ENCODE results near the gene ADGRE1.

Gene ADGRE1

GRCh38 chr19:6956573-6956972 is 69.2 kb downstream of the ADGRE1 start:
- no peak for DNase-seq (ENCODE audit: low read depth)

DNA sequence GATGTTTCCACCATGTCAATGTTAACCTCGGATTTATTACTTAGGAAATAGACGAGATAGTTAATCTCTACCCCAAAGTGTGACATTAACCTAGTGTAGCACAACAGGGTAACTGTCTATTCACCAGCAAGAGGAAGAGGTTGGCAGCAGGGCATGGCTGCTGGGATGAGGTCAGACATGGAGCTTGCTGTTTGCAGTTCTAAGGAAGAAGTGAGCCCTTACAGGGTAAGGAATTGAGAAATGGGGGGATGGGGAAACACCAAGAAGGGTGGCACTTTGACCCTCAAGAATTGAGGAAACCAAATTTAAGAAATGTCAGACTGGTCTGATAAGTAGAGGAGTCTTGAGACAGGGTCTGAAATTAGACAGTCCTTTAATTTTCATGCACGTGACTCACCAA is 71.4 kb downstream of the ADGRE1 start:
- DNase-seq (ENCODE audit: low read depth) = no peak

GRCh38 chr19:6963244-6963852 is 76.0 kb downstream of the ADGRE1 start:
- no peak for DNase-seq (ENCODE audit: low read depth)

GRCh38 chr19:6963937-6964336 is 76.6 kb downstream of the ADGRE1 start:
- peak; percentile 15 for DNase-seq (ENCODE audit: low read depth)

DNA sequence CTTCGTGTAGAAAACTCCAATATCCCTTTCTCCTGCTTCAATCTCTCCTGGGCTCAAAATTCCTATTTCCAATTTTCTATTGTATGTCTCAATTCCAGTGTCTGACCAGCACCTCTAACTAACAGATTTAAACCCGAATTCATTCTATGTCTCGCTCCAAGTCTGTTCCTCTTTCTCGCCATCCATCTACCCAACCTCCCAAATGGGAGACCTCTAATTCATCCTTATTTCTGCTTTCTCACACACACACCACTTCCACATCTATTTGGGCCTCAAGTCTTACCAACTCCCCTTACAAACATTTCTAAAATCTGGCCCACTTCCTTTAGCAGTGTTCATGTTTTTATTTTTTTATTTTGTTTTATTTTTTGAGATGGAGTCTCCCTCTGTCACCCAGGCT is 80.6 kb downstream of the ADGRE1 start:
- DNase-seq (ENCODE audit: low read depth) = no peak

GRCh38 chr19:6969490-6969889 is 82.1 kb downstream of the ADGRE1 start:
- DNase-seq (ENCODE audit: low read depth) = no peak

DNA sequence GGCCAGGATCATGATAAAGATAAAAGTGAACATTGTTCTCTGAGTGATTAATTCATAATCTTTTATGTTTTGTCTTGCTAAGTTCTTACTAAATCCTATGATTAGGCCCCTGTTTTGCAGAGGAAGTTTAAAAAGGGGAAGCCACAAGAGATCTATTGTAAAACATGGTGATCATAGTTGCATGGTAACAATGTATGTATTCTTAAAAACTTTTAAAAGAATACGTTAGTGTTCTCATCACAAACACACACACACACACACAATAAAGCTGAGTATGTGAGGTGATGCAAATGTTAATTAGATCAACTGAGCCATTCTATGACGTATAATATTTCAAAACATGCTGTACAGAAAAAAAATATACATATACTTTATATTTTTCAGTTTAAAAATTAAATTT is 82.6 kb downstream of the ADGRE1 start:
- no peak for DNase-seq (ENCODE audit: low read depth)

DNA sequence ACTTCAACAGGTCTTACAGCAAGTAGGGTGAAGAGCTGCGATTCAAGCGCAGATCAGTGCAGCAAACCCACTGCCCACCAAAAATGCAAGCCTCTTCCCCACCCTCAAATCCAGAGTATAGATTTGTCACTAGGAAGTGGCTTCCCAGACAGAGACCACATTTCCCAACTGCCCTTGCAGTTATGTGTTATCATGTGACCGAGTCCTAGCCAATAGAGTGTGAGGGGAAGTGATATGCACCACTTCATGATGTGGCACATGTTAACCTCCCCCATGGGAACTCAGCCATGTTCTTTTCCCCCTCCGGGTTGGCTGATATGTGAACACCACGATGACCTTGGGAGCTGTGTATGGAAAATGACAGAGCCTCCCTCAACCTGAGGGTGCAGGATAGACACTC is 83.1 kb downstream of the ADGRE1 start:
- DNase-seq (ENCODE audit: low read depth) = no peak

DNA sequence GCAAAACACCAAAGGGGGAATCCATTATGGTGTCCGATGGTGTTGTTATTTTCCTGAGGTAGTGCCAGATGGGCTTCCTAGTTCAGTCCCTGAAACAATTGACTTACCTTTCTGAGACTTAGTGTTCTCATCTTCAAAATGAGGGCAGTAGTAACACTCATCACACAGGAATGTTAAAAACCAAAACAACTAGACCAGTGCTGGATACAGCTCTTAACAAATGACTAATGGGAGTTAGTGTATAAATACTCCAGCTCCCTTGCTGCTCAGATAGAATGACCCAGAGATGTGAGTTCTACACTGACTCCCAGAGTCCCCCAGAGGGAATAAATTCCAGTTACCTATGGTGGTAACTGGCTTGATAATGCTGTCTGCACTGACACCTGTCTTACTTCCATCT is 84.0 kb downstream of the ADGRE1 start:
- DNase-seq (ENCODE audit: low read depth) = no peak

GRCh38 chr19:6976197-6976596 is 88.8 kb downstream of the ADGRE1 start:
- DNase-seq (ENCODE audit: low read depth) = no peak

DNA sequence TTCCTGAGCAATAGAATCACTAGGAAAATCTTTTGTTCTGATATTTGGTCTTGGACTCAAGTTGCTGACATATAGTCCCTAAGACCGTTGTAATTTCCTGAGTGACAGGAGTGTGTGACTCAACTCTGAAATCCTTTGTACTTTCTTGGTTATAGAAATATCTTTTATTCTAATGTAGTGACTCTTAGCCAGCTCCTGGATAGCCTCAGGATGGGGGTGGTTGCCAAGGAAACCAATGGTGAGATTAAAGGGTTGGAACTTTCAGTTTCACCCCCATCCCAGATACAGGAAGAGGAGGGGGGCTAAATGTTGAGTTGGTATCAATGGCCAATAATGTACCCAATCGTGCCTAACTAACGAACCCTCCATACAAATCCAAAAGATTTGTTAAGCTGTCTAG is 92.0 kb downstream of the ADGRE1 start:
- no peak for DNase-seq (ENCODE audit: low read depth)

GRCh38 chr19:6983448-6983847 is 96.1 kb downstream of the ADGRE1 start:
- no peak for DNase-seq (ENCODE audit: low read depth)

DNA sequence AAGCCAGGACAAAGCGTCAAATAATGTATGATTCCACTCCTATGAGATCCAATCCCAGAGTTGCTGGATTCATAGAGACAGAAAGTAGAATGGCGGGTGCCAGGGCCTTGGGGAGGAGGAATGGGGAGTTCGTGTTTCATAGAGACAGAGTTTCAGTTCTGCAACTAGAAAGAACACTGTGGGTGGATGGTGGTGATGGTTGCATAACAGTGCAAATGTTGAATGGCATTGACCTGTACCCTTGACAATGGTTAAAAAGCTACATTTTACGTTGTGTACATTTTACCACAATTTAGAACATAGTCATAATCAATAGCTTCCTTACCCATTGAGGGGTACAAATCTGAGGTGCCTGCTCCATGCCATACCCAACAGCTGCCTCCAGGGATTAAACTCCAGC is 100.5 kb downstream of the ADGRE1 start:
- DNase-seq (ENCODE audit: low read depth) = no peak

- DNase-seq (ENCODE audit: low read depth) = no peak
These were observed 100.9 kb downstream of the ADGRE1 start for GRCh38 chr19:6988257-6988656.
